T-helper 22 cell (primary cell): ENCODE measurements around the gene SIL1.
"Not testable (repeated sequence)": the region's sequence is repeated elsewhere in the genome, so short reads cannot be mapped to it uniquely, and the experiment has no call there.

Source experiments
- DNase-seq: peaks from one replicate; pipeline ENCODE4 v3.0.0-alpha.2; 2020; ENCODE audit warnings: low read depth

Gene SIL1

GRCh38 chr5:139140591-139141071 is 57.5 kb downstream of the SIL1 start:
- DNase-seq: no peak

DNA sequence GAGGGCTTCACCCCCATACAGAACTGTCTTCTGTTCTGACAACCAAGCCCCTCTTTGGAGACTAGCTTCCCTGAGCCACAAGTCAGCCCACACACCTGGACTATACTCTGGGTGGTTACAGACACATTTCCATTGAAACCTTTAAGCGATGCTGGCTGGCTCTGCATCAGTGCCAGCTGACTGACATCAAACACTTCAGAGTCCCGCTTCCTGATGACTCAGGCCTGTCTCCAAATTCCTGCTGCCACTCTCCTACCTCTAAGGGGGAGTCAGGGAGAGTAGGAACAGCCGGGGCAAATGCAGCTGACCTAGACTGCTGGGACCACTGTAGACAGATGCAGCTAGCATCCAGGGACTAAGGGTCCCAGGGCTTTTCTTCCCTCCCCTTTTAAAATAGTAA is 59.4 kb downstream of the SIL1 start:
- DNase-seq: no peak

DNA sequence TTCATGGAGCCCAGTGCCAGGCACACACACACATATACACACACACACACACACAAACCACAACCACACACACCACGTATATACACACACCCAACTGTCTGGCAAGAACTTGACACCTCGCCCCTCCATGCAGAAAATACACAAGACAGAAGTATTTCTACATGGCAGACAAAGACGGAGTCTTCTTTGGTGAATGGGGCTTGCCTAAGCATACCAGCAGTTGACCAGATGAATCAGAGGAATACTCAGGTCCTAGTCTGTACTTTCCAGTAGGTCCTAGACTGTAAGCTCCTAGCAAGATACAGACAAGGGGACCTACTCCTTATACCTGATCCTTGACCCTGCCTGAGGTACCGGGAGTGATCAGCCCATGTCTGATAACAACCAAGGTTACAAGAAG is 60.1 kb downstream of the SIL1 start:
- no peak for DNase-seq

- DNase-seq: no peak
These were observed 60.5 kb downstream of the SIL1 start for GRCh38 chr5:139137697-139138096.

DNA sequence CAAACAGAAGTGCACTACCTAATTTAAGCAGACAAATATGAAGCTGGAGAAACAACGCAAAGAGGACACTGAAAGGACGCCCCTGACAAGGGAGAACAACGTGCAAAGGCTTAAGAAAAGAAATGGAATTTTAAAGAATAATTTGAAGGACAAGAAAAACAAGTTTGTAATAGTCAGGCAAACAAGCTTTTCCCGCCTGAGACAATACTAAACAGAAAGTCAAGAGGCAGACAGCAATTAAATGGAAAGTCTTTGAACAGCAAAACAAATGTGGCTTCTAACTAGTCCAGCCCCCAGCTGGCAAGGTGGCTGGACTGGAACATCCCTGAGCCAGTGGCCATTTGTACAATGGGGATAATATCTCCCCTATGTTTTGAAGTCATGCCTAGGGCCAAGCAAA is 63.3 kb downstream of the SIL1 start:
- no peak for DNase-seq

DNA sequence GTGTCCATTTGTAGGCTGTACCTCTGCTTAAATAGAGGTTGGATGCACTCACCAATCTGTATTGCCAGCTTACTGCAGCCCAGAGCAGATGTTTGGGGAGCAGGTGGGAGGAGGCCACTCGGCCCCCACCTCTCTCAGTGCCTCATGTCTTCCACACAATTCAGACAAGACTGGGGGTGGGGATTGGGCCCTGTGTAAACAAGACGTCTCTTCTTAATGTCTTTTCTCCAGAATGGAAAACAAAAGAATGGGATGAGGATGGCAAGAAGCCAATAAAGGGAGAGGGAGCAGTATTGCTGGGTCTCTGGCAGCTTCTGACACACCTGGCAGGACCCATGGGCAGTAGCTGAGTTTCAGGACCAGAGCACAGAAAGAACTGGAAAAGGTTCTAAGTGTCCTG is 64.9 kb downstream of the SIL1 start:
- no peak for DNase-seq

DNA sequence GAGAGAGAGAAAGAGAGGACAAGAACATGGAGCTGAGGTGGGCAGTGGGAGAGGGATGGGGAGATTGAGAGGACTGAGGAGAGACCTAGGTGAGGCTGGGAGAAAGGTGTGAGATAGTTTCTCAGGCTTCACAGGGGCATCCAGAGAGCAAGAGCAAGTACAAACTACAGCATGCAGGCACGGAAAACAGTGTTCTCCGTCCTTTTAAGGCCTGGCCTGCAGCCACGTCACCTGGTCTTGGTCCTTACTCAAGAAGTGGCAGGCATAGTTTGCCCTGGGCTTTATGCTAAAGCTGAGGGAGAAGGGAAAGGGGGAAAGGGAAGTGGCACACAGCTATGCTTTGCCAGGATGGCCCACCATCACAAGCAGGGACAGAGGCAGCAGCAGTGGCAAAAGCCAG is 65.7 kb downstream of the SIL1 start:
- no peak for DNase-seq

DNA sequence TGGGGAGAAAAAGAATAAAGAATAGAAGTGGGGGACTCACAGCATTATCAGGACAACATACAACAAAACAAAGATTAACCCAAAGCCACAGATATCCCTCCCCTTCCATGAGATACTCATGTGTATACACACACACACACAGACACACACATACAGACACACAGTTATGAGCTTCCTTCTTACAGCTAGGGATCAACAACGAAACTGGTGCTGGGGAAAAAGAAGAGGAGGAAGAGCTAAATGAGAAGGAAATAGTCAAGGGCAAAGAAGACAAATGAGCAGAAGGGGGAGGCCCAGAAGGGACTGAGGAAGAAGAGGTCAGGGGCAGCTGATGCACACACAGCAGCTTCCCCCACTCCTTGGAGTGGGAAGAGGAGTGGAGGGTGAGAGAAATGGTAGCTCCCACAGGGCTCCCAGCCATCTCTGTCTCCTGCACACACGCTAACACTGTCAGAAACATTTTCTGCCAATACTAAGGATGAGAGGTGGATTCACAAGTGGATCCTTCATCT is 66.2 kb downstream of the SIL1 start:
- DNase-seq: no peak

- DNase-seq: no peak
These were observed 66.7 kb downstream of the SIL1 start for GRCh38 chr5:139131465-139131864.

DNA sequence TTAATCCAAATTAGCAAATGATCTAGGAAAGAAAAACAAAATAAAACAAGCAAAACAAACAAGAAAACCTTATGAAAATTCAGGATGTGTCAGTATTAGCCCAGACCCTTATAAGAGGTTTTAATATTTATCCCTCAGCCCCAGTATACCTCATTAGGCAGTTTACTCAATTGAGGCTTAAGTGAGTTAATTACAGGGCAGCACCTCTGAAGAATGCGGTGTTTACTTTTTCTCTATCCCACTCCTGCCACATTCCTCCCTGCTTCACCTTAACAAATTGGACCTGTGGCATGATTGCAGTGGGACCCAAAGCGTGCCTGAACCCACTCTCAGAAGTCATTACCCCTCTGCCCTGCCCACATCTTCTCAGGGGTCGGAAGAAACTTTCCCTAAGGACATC is 67.1 kb downstream of the SIL1 start:
- no peak for DNase-seq

DNA sequence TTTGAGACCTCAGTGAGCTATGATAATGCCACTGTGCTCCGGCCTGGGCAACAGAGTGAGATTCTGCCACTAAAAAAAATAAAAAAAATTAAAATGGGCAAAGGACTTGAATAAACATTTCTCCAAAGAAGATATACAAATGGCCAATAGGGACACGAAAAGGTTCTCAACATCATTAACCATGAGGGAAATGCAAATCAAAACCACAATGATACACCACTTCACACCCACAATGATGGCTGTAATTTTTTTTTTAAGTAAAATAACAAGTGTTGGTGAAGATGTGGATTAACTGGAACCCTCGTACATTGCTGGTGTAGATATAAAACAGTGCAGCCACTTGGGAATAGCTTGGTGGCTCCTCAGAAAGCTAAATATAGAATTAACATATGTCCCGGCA is 68.0 kb downstream of the SIL1 start:
- no peak for DNase-seq

- DNase-seq: no peak
These were observed 71.5 kb downstream of the SIL1 start for GRCh38 chr5:139126711-139127111.

DNA sequence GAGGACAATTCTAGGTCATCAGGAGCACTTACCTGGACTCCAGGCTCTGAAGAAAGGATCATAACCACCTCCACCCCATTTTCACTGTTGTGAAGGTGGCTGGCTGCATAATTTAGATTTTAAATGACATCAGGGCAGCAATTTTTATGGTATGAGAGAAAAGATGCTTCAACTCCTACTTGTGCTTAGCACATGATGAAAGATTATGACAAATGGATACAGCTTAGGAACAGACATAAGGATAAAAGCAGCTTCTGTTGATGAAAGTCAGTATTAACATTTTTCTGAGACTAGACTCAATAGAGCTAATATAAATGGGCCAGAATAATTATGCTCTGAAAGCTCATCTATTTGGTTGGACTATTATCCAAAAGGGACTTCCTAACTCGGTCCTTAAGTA is 72.2 kb downstream of the SIL1 start:
- DNase-seq: no peak

DNA sequence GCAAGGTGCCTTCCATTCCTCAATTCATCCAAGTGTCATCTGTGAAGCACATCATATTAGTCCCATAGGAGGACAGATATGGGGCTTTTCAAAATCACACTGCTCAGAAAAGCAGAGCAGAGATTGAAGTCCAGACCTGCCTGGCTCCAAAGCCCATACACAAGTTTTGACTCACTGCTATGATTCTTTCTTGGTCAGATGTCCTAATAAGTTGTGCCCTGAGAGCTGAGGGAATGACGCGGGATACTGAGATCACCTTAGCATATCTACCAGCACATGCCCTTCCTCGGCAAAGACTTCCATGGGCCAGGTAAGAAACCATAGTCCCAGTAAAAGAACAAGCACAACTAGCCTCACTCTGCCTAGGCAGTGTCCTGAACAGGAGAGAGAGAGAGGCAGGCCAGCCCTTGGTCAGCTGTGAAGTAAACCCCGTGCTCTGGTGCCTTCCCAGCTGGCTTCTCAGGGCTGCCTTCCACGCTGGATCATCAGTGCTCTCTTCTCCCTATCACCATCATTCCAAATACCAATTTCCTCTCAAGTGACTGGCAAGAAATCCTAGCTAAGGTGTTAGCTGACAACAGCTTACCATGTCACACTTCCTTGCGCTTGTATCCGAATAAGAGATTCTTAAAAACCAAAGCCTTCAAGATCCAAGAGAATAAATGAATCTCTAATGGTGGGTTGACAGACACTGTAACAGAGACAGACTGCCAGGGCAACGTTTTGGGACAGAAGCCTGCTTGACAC is 73.2 kb downstream of the SIL1 start:
- no peak for DNase-seq

DNA sequence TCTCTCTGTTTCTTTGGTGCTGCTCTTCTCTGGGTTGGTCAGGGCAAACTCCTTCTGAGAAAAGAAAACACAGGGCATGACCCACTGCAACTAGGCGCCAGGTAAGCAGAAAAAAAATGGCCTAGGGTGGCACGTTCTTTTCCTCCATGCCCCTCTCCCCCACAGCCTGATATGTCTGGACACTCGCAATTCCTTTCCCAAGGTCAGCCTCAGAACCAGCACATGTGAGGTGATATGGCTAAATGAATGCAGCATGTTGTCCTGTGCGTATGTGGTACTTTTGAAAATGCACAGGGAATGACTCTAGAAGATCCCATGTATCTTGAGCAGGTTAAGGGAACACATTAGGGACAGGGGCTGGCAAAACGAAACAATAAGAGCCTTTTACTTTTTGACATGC is 77.0 kb downstream of the SIL1 start:
- DNase-seq: no peak

- no peak for DNase-seq
These were observed 77.6 kb downstream of the SIL1 start for GRCh38 chr5:139120521-139120920.

DNA sequence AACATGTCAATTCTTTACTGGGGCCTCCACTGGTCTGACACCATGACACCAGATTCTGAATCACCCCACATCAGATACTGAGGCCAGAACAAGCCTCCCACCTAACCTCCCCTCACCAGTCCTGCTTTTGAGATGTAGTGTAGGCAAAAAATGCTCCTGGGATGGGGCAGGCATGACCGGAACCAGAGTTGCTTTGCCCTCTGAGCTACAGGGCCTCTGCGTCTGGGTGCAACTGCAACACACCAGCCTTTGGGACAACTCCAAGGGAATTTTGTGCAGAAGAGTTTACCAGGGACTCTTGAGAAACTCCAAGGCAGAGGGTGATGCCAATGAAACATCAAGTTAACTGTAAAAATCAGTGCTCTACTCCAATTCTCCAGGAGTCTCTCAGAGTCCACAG is 79.4 kb downstream of the SIL1 start:
- DNase-seq: no peak

DNA sequence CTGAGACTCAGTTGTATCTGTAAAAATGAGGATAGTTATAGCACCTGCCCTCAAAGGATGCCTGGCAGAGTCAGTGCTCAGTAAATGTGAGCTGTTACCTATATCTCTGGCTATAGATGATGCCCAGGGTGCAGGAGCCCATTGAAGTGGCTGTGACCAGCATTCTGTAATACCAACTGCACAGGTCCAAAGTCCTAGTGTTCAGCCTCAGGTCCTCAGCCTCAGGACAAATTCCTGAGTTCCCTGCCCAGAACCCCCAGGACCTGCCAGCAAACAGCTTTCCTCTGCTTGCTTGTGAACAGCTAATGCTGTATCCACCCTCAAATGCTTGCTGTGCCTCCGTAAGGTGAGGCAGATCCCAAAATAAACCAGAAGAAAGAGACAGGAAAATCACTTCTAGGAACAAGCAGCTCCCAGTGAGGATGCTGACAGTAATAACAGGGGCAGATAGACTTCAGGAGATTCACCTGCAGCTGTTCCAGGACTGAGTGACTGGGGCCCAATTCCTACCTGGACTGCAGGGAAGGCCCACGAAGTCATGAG is 80.8 kb downstream of the SIL1 start:
- no peak for DNase-seq

- no peak for DNase-seq
These were observed 82.0 kb downstream of the SIL1 start for GRCh38 chr5:139116100-139116655.

GRCh38 chr5:139113892-139114291 is 84.3 kb downstream of the SIL1 start:
- no peak for DNase-seq

DNA sequence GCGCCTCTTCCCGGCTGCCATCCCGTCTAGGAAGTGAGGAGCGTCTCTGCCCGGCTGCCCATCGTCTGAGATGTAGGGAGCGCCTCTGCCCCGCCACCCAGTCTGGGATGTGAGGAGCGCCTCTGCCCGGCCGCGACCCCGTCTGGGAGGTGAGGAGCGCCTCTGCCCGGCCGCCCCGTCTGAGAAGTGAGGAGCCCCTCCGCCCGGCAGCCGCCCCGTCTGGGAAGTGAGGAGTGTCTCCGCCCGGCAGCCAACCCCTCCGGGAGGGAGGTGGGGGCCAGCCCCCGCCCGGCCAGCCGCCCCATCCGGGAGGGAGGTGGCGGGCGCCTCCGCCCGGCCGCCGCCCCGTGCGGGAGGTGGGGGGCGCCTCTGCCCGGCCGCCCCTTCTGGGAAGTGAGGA is 85.8 kb downstream of the SIL1 start:
- DNase-seq: not testable (repeated sequence)

DNA sequence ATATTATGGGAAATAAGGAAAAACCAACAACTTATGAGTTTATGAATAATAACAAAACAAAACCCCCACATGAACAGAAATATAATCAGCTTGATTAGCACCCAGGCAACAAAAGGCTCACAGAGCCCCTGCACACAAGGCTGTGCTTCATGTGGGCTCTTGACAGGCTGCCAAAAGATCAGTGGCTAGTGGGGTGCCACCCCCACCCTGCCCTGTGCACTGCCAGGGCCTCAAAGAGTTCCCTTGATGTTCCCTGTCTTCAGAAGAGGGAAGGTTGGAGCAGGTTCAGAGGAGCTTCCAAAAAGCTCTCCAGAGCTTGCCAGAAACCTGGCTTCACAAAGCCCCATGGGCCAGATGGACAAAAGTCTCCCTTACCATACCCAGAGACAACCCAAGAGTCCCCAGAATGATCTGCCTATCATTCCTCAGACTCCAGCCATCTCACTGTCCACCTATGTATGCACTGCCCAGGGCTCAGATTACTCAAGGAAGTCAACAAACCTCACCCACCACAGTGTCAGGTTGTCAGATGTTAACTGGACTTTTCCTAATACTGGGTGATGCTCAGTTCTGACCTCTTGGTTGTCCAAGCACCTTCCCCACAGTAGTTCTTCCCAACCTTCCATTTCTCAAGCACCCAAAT is 87.5 kb downstream of the SIL1 start:
- DNase-seq: no peak
